Breast epithelium (tissue), 4 donors: Measurements from ENCODE around the gene MRGPRD. TPM values are rescaled to one million over a fixed set of nuclear protein-coding genes. Genes with fewer than 3 reads are reported as not detected.

Experiments used
- DNase-seq, 2 donors: peaks; one replicate each; pipeline ENCODE4 v3.0.0-alpha.2; 2019; ENCODE audit warnings: low spot score in 2 of 2
- H3K27ac ChIP-seq, 2 donors: fragments of 200-600 bp; sonication (generic) in 1 of 2; one replicate each; pipeline ENCODE4 v1.5.1; 2016 to 2019; ENCODE audit warnings: mild to moderate bottlenecking in 1 of 2
- H3K27me3 ChIP-seq, 2 donors: fragments of 200-600 bp; sonication (generic) in 1 of 2; one replicate each; pipeline versions ENCODE4 v1.5.1 to v1.6.0; 2017 to 2019; ENCODE audit warnings: control low read depth in 1 of 2, mild to moderate bottlenecking in 1 of 2
- H3K36me3 ChIP-seq: fragments of 200-600 bp; one replicate; pipeline ENCODE4 v1.5.1; 2019
- H3K4me1 ChIP-seq, 2 donors: fragments of 200-600 bp; sonication (generic); one replicate each; pipeline ENCODE4 v1.5.1; 2016 to 2019; ENCODE audit warnings: control low read depth in 1 of 2
- H3K4me3 ChIP-seq, 3 donors: fragments of 200-600 bp; sonication (generic); 1 replicate in 2 of 3; 2 replicates in 1 of 3; pipeline ENCODE4 v1.5.1; 2016 to 2019; ENCODE audit warnings: mild to moderate bottlenecking in 3 of 3, moderate library complexity in 2 of 3
- H3K9me3 ChIP-seq, 2 donors: fragments of 200-600 bp; sonication (generic) in 1 of 2; one replicate each; pipeline ENCODE4 v1.5.1; 2016 to 2019; ENCODE audit warnings: control low read depth in 1 of 2
- CTCF ChIP-seq, 3 donors: fragments of 450-650 bp; IDR thresholded peaks; one replicate each; pipeline ENCODE4 v1.5.1; 2016 to 2017; ENCODE audit warnings: antibody characterized with exemption in 3 of 3, mild to moderate bottlenecking in 3 of 3, moderate library complexity in 3 of 3
- POLR2A ChIP-seq: fragments of 450-650 bp; IDR thresholded peaks from one replicate; pipeline ENCODE4 v1.6.1; 2016; ENCODE audit warnings: antibody characterized with exemption, mild to moderate bottlenecking, moderate library complexity
- POLR2AphosphoS5 ChIP-seq, 3 donors: sonication (generic); formaldehyde crosslinking; IDR thresholded peaks; one replicate each; pipeline ENCODE4 v1.6.1; 2017; ENCODE audit warnings: antibody characterized with exemption in 3 of 3
- intact Hi-C: fragments of 100-400 bp; cut with DNase I; formaldehyde crosslinking; loops from one replicate; pipeline ENCODE4 v1.15.1; 2023; ENCODE audit warnings: low total_unique reads
- total RNA-seq, 3 donors: library from RNA; depleted of rRNA; stranded (reverse); fragments of >200 nt; gene quantifications; one replicate each; pipeline ENCODE4 v1.1.0, GENCODE V29; 2016

MRGPRD gene
- total RNA-seq, 3 donors from 2014 or later = not detected

GRCh38 chr11:68956547-68957254, 24.1 kb downstream of the MRGPRD start:
- no peak overlapping the region for H3K27ac ChIP-seq
- no peaks in the 10 kb centered on the region for H3K9me3 ChIP-seq
- DNase-seq = no peak
- no peak for TF ChIP-seq CTCF (IDR thresholded peaks at IDR 0.05)
- no peak for TF ChIP-seq POLR2A
- TF ChIP-seq POLR2AphosphoS5 (IDR thresholded peaks at IDR 0.05) = no peak
- H3K27me3 ChIP-seq = no peaks in the 10 kb centered on the region
- H3K4me3 ChIP-seq = no peak overlapping the region
- intact Hi-C loops = no loop called here
- H3K4me1 ChIP-seq = no peaks in the 10 kb centered on the region
- H3K36me3 ChIP-seq = no peaks in the 10 kb centered on the region

GRCh38 chr11:68956142-68956541, 24.6 kb downstream of the MRGPRD start:
- Histone ChIP-seq H3K4me1 (no peaks in the 10 kb centered on the region), H3K27me3 (no peaks in the 10 kb centered on the region), H3K27ac (no peak overlapping the region), H3K4me3 (no peak overlapping the region), H3K9me3 (no peaks in the 10 kb centered on the region), H3K36me3 (no peaks in the 10 kb centered on the region)
- TF ChIP-seq POLR2AphosphoS5 (IDR thresholded peaks at IDR 0.05) (no peak), CTCF (IDR thresholded peaks at IDR 0.05) (no peak), POLR2A (no peak)
- DNase-seq = no peak
- intact Hi-C loops = no loop called here

GRCh38 chr11:68955607-68955958, 25.2 kb downstream of the MRGPRD start:
- no peak overlapping the region for H3K27ac ChIP-seq
- H3K36me3 ChIP-seq = no peaks in the 10 kb centered on the region
- intact Hi-C loops = no loop called here
- no peak for TF ChIP-seq POLR2A
- TF ChIP-seq POLR2AphosphoS5 (IDR thresholded peaks at IDR 0.05) = no peak
- no peak for TF ChIP-seq CTCF (IDR thresholded peaks at IDR 0.05)
- no peaks in the 10 kb centered on the region for H3K27me3 ChIP-seq
- DNase-seq = no peak
- no peaks in the 10 kb centered on the region for H3K4me1 ChIP-seq
- peak overlapping the region in 1 of 3 donors; percentile 37 for H3K4me3 ChIP-seq
- no peaks in the 10 kb centered on the region for H3K9me3 ChIP-seq

- H3K27me3 ChIP-seq = no peaks in the 10 kb centered on the region
- no peaks in the 10 kb centered on the region for H3K4me1 ChIP-seq
- no peaks in the 10 kb centered on the region for H3K9me3 ChIP-seq
- H3K4me3 ChIP-seq = peak overlapping the region in 1 of 3 donors; percentile 37
- intact Hi-C loops = no loop called here
- DNase-seq = no peak
- H3K36me3 ChIP-seq = no peaks in the 10 kb centered on the region
- H3K27ac ChIP-seq = no peak overlapping the region
- TF ChIP-seq CTCF (IDR thresholded peaks at IDR 0.05) (no peak), POLR2AphosphoS5 (IDR thresholded peaks at IDR 0.05) (no peak), POLR2A (no peak)
Observed at GRCh38 chr11:68954836-68955606, 25.8 kb downstream of the MRGPRD start.

- no peak for DNase-seq
- H3K27me3 ChIP-seq = no peaks in the 10 kb centered on the region
- TF ChIP-seq POLR2A (no peak), CTCF (IDR thresholded peaks at IDR 0.05) (no peak), POLR2AphosphoS5 (IDR thresholded peaks at IDR 0.05) (no peak)
- H3K9me3 ChIP-seq = no peaks in the 10 kb centered on the region
- no peaks in the 10 kb centered on the region for H3K36me3 ChIP-seq
- H3K4me3 ChIP-seq = no peak overlapping the region
- intact Hi-C loops = no loop called here
- no peaks in the 10 kb centered on the region for H3K4me1 ChIP-seq
- H3K27ac ChIP-seq = no peak overlapping the region
Observed at GRCh38 chr11:68950762-68951161, 30.0 kb downstream of the MRGPRD start.
